NCI-H446 treated with DMSO at 0.1 percent for 48 hours (cell line): ENCODE results near the gene RBM19.
"Not testable (repeated sequence)": the region's sequence is repeated elsewhere in the genome, so short reads cannot be mapped to it uniquely, and the experiment has no call there.

ENCODE experiments used
- DNase-seq: peaks from one replicate; lab custom pipeline; 2025; lab: John Stamatoyannopoulos, UW

The RBM19 gene

GRCh38 chr12:113833422-113833821, 132.7 kb downstream of the RBM19 start:
- DNase-seq: no peak

- DNase-seq: no peak
These were observed 134.6 kb downstream of the RBM19 start for GRCh38 chr12:113831476-113831875.

GRCh38 chr12:113831016-113831415, 135.1 kb downstream of the RBM19 start:
- DNase-seq: no peak

- no peak for DNase-seq
These were observed 136.9 kb downstream of the RBM19 start for GRCh38 chr12:113829212-113829611.

- no peak for DNase-seq
These were observed 138.5 kb downstream of the RBM19 start for GRCh38 chr12:113827539-113828114.

- DNase-seq: no peak
These were observed 139.2 kb downstream of the RBM19 start for GRCh38 chr12:113826805-113827538.

GRCh38 chr12:113825705-113826104, 140.4 kb downstream of the RBM19 start:
- no peak for DNase-seq

GRCh38 chr12:113823816-113824215, 142.3 kb downstream of the RBM19 start:
- DNase-seq: no peak

GRCh38 chr12:113823016-113823415, 143.1 kb downstream of the RBM19 start:
- DNase-seq: no peak

- DNase-seq: no peak
These were observed 145.3 kb downstream of the RBM19 start for GRCh38 chr12:113820842-113821241.

GRCh38 chr12:113820309-113820708, 145.8 kb downstream of the RBM19 start:
- no peak for DNase-seq

GRCh38 chr12:113819495-113819894, 146.6 kb downstream of the RBM19 start:
- no peak for DNase-seq

- no peak for DNase-seq
These were observed 147.3 kb downstream of the RBM19 start for GRCh38 chr12:113818833-113819232.

GRCh38 chr12:113818283-113818682, 147.8 kb downstream of the RBM19 start:
- peak; percentile 27 for DNase-seq

GRCh38 chr12:113816866-113817265, 149.3 kb downstream of the RBM19 start:
- no peak for DNase-seq

GRCh38 chr12:113815031-113815430, 151.1 kb downstream of the RBM19 start:
- no peak for DNase-seq

GRCh38 chr12:113813229-113813541, 152.9 kb downstream of the RBM19 start:
- no peak for DNase-seq

GRCh38 chr12:113812411-113813228, 153.5 kb downstream of the RBM19 start:
- DNase-seq: no peak

- not testable (repeated sequence) for DNase-seq
These were observed 156.5 kb downstream of the RBM19 start for GRCh38 chr12:113809462-113810220.

GRCh38 chr12:113808095-113808951, 157.8 kb downstream of the RBM19 start:
- DNase-seq: no peak

- no peak for DNase-seq
These were observed 160.5 kb downstream of the RBM19 start for GRCh38 chr12:113805673-113806072.
